ENCODE results near the gene SLC40A1.

SLC40A1 gene

DNA sequence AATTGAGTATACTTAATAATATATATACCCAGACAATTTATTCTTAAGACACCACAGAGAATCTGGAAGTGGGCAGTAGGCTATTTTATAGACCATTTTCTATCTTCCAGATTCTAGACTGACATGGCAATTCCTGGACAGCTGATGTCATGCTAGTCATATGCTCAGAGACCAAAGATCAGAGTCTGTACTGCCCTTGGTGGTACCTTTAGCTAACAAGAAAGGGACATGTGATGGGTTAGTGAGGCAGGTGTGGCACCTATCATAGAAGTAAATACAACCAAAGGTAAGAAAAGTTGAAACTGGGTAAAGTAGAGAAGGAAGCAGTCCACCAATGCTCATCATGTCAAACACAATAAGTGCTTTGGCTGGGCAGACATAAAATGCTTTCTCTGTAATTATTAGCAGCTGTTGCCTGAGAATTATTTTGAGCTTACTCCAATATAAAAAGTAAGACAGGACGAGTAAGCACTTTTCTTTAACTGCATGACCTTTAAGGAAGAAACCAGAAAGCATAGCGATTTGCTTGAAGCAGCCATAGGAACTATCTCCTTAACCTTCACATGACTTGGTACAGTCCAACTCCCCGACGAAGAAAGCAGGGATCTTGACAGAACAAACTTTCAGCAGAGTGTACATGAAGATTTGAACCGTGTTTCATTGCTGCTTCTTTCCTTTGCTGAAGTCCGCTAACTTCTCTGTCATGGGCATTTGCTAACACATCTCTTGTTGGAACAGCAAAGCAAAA, 47.1 kb downstream of the SLC40A1 start:
- Mint-ChIP-seq H3K4me3 (no peak overlapping the region), H3K4me1 (no peaks in the 10 kb centered on the region), H3K9me3 (no peaks in the 10 kb centered on the region), H3K36me3 (ENCODE audit: low read depth) (no peaks in the 10 kb centered on the region), H3K27ac (no peak overlapping the region), H3K27me3 (ENCODE audit: low read depth, poor library complexity) (peaks cover 4% of the 10 kb centered on the region)
- no peak for DNase-seq
- TF ChIP-seq, protein P1, sequence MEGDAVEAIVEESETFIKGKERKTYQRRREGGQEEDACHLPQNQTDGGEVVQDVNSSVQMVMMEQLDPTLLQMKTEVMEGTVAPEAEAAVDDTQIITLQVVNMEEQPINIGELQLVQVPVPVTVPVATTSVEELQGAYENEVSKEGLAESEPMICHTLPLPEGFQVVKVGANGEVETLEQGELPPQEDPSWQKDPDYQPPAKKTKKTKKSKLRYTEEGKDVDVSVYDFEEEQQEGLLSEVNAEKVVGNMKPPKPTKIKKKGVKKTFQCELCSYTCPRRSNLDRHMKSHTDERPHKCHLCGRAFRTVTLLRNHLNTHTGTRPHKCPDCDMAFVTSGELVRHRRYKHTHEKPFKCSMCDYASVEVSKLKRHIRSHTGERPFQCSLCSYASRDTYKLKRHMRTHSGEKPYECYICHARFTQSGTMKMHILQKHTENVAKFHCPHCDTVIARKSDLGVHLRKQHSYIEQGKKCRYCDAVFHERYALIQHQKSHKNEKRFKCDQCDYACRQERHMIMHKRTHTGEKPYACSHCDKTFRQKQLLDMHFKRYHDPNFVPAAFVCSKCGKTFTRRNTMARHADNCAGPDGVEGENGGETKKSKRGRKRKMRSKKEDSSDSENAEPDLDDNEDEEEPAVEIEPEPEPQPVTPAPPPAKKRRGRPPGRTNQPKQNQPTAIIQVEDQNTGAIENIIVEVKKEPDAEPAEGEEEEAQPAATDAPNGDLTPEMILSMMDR (IDR thresholded peaks at IDR 0.05), result no peak

DNA sequence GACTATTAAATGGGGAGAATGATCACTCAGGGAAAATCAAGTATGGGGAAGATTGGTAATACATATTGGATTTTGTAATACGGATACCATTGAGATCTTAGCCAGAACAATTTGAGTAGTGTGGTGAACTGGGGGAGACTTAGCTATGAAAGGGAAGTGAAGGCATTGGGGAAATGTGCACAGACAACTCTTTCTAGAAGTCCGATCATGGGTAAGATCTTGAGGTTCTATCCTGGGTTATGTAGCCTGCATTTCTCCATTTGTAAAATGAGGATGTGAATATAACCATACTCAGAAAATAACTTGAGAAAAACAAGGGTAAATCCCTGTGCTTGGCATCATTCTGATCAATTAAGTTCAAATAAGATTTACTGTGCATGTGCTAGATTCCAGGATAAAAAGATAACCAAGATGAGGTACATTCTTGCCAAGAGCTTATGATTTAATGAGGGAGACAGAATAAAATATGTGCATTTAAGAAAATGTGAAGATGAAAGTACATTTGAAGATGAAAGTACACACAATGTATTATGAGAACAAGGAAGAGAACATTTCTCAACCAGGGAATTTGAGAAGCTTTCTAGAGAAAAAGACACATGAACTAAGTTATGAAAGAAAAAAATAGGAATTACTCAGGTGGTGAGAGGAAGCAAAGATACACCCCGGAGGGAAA, 49.5 kb downstream of the SLC40A1 start:
- TF ChIP-seq, protein P1 (IDR thresholded peaks at IDR 0.05), result no peak
- no peak for DNase-seq
- Mint-ChIP-seq H3K36me3 (ENCODE audit: low read depth) (no peaks in the 10 kb centered on the region), H3K4me3 (no peak overlapping the region), H3K27ac (no peak overlapping the region), H3K9me3 (no peaks in the 10 kb centered on the region), H3K4me1 (no peaks in the 10 kb centered on the region), H3K27me3 (ENCODE audit: low read depth, poor library complexity) (peaks cover 6% of the 10 kb centered on the region)

DNA sequence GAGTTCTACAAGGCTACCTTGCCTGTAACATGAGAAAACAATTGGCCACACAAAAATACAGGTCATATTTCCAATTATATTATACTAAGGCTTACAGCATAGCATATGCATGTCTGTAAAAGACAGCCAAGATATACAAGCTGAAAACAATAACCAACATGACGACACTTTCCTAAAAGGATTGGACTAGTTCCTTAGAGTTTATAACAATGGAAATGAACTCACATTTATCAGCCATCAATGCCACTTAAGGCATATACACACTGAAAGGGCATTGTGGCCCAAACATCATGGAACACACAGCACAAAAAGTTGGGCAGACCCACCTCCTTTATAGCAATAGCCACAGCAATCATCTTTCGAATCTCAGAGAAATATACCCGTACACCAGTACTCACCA, 52.0 kb downstream of the SLC40A1 start:
- H3K9me3 Mint-ChIP-seq, result no peaks in the 10 kb centered on the region
- no peaks in the 10 kb centered on the region for H3K4me1 Mint-ChIP-seq
- no peak for DNase-seq
- peaks cover 2% of the 10 kb centered on the region for H3K27me3 Mint-ChIP-seq (ENCODE audit: low read depth, poor library complexity)
- no peak overlapping the region for H3K27ac Mint-ChIP-seq
- H3K36me3 Mint-ChIP-seq (ENCODE audit: low read depth), result no peaks in the 10 kb centered on the region
- TF ChIP-seq, protein P1 (IDR thresholded peaks at IDR 0.05), result no peak
- no peak overlapping the region for H3K4me3 Mint-ChIP-seq

DNA sequence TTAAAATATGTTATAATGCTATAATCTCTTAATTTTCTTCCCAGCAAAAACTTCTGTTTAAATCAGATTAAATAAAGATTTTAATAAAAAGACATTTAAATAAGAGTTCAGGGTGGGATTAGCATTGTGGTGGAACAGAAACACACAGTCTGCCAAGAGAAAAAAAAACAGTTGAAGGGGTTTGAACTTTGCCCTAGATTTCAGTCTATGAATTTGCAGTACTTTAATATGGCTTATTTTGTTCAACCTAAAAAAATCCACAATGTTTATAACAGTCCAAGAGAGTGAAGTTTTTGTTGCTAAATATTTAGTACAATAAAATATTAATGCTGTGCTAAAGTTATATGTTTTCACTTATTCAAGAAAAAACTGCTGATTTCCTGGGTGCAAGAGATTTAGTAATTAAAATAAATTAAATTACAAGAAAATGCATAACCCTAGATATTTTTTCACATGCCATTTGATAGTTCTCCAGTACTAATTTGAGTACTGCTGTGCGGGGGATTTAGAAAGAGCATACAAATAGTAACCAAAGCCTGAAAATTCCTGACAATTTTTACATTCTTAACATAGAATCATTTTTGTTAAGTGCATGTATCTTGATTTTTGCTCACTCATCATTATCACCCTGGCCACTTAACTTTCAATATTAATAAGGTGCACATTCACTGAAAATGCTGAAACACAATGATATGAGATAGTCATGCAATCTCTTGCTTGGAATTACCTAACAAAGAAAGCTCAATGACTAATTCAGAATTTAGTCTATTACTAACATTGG, 52.6 kb downstream of the SLC40A1 start:
- no peak for DNase-seq
- Mint-ChIP-seq H3K9me3 (no peaks in the 10 kb centered on the region), H3K27me3 (ENCODE audit: low read depth, poor library complexity) (peaks cover 2% of the 10 kb centered on the region), H3K36me3 (ENCODE audit: low read depth) (no peaks in the 10 kb centered on the region), H3K27ac (no peak overlapping the region), H3K4me1 (no peaks in the 10 kb centered on the region), H3K4me3 (no peak overlapping the region)
- TF ChIP-seq, protein P1 (IDR thresholded peaks at IDR 0.05), result no peak

DNA sequence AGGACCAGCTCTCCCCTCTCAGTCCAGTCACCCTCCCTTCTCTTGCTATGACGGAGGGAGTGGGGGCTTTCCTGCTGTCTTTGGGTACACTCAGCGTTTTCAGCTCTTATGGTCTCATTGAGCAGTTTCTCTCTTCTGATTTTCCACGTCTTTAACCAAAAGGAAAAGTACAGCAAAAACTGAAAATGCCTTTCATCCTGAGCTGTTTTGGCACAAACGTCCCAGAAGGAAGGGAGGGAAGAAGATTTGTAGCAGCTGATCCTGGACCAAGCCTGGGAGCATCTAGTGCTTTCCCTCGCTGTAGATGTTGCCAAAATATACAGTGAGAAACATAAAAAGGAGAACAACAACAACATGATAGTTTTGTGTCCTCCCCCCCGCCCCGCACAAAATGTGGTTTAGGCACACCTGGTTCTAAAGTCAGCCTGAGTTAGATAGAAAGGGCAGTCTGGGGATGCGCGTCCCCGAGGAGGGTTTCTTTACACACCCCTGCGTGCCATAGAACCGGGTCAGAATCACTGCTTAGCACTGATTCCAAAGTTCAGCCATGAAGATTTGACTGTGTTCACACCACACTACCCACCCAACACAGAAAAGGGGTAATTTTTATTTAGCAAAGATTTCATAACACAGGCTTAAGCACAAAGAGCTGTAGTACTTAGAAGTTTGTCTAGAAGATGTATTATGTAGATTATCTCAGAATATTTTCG, 53.4 kb downstream of the SLC40A1 start:
- Mint-ChIP-seq H3K36me3 (ENCODE audit: low read depth) (no peaks in the 10 kb centered on the region), H3K27ac (no peak overlapping the region), H3K27me3 (ENCODE audit: low read depth, poor library complexity) (peaks cover 2% of the 10 kb centered on the region), H3K4me1 (no peaks in the 10 kb centered on the region), H3K4me3 (no peak overlapping the region), H3K9me3 (no peaks in the 10 kb centered on the region)
- no peak for DNase-seq
- TF ChIP-seq, protein P1 (IDR thresholded peaks at IDR 0.05), result no peak

Measured in nephron progenitor cell (in vitro differentiated cells).